HG03565 (cell line): ENCODE data around the gene FZD7.

Experiments used
- ATAC-seq: cut with Tn5 transposase; IDR thresholded peaks from one replicate; pipeline ENCODE4 v1.9.1; 2021; ENCODE audit warnings: mild to moderate bottlenecking, moderate library complexity; ENCODE audit not compliant: unreplicated experiment

The FZD7 gene

DNA sequence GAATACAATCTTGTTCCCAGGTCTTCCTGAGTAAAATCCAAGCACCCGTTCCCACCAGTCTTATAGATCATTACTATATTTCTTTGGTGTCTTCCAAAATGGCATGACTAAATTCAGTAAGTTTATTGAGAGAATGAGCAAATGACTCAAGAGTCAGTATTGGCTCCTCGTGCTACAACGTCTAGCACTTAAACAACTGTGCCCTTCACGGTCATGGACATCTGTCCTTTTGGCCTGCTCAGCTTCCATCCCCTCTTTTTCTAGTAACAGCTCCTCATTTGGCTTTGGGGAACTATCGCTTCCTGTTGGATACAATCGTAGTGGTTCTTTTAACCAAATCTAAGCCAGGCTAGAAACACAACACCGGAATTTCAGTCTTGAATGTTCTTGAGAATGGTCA, 24.1 kb upstream of the FZD7 start:
- no peak for ATAC-seq

- ATAC-seq = no peak
Measured at GRCh38 chr2:202014318-202014717, 19.3 kb upstream of the FZD7 start.

- ATAC-seq = no peak
Measured at GRCh38 chr2:202014759-202015211, 18.9 kb upstream of the FZD7 start.

DNA sequence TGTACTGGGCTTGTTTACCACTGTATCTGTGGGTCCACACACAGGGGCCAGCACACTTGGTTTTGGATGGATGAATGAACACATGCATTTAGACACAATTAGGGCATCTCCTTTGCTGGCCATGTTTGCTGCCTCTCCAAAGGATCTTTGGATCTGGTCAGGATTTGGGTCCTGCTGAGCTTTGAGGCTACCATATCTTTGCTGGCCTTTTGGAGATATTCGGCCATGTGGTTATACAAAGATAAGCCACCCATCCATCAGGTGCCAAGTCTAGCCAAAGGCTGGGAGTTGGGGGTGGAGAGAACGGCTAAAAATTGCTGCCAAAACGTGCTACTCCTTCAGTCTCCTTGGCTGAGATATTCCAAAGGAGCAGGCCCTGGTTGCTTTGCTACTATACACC, 18.2 kb upstream of the FZD7 start:
- no peak for ATAC-seq

- ATAC-seq = no peak
Measured at GRCh38 chr2:202016579-202017227, 17.0 kb upstream of the FZD7 start.

DNA sequence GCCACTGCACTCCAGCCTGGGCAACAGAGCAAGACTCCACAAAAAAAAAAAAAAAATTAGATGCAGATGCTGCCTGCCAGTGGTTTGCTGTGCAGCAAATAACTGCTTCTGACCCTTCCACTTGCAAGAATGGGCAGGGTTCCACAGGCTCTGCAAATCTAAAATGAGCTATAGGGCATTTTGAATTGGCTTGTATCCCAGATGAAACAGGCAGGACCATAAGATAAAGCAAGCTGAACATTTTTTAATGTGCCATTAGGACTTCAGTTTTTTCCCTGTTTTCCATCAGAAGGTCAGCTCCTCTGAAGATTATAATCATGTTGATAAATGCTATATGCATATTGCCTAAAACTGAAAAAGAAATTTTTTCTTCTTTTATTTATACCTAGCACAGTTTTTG, 15.7 kb upstream of the FZD7 start:
- ATAC-seq = no peak

GRCh38 chr2:202018950-202019349, 14.7 kb upstream of the FZD7 start:
- ATAC-seq = no peak

GRCh38 chr2:202019689-202020450, 13.8 kb upstream of the FZD7 start:
- ATAC-seq = no peak

DNA sequence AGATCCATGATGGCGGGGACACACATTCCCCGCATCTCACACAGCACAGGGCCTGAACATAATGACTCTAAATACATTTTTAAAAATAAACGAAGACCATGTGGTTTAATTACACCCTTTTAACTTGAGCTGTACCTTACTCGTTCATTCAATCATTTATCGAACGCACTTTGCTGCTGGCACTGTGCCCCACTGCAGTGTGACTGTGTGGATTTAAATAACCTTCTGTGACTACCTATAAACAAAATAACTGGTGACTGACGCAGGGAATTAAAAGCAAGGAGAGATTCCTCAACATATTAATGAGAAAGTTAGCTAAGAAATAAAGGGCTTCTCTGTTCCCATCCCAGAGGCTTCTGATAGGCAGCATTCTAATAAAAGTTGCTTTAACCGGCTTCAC, 10.9 kb upstream of the FZD7 start:
- no peak for ATAC-seq

GRCh38 chr2:202023198-202023903, 10.3 kb upstream of the FZD7 start:
- no peak for ATAC-seq

DNA sequence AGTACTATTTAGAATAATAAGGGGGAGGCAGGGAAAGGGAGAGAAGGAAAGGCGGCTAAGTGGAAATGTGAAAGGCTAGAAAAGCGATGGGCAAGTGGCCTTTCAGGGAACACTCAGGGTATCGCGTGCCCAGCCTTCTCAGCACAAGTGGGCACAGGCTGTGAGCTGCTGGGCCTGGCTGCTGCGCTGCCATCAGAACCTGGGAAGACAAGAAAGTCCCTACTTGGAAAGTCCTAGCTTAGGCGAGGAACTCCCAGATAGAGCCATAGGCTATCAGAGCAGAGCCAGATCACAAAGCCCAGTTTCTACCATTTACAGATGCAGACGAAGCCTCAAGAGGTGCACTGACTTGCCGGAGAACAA, 9.8 kb upstream of the FZD7 start:
- ATAC-seq = no peak

GRCh38 chr2:202024871-202025270, 8.8 kb upstream of the FZD7 start:
- ATAC-seq = no peak

- no peak for ATAC-seq
Measured at GRCh38 chr2:202025816-202026215, 7.8 kb upstream of the FZD7 start.

- no peak for ATAC-seq
Measured at GRCh38 chr2:202026507-202026906, 7.1 kb upstream of the FZD7 start.

GRCh38 chr2:202030691-202031090, 3.0 kb upstream of the FZD7 start:
- no peak for ATAC-seq

DNA sequence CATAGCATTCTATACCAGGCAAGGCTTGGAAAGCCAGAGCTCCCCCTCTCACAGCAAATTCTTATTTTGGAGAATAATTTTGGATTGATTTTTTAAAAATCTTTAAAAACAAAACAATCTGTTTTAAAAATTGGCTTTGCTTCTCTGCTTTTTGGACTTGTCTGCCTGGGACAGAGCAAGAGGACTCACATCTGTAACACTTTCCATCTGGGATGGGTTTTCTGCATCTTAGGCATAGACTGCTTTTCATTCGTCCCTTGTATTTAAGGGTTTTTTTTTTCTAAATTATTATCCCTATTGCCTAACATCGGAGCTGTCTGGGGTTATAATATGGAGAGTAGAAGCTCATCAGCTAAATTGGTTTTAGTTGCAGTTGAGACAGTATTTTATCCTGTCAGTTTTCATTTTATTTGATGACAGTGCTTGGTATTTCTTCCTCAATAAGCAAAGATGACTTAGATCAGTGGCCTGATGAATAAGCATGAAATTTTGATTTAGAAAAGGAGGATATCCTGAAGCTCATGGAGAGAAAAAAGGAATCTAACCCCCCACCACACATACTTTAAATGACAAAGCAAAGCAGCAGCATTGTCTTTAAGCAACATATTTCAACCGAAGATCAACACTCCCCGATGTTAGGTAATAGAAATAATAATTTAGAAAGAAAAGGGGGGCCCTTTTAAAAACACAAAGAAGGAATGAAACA, 2.3 kb upstream of the FZD7 start:
- no peak for ATAC-seq

- no peak for ATAC-seq
Measured at GRCh38 chr2:202032846-202033316, 774 bp upstream of the FZD7 start.

DNA sequence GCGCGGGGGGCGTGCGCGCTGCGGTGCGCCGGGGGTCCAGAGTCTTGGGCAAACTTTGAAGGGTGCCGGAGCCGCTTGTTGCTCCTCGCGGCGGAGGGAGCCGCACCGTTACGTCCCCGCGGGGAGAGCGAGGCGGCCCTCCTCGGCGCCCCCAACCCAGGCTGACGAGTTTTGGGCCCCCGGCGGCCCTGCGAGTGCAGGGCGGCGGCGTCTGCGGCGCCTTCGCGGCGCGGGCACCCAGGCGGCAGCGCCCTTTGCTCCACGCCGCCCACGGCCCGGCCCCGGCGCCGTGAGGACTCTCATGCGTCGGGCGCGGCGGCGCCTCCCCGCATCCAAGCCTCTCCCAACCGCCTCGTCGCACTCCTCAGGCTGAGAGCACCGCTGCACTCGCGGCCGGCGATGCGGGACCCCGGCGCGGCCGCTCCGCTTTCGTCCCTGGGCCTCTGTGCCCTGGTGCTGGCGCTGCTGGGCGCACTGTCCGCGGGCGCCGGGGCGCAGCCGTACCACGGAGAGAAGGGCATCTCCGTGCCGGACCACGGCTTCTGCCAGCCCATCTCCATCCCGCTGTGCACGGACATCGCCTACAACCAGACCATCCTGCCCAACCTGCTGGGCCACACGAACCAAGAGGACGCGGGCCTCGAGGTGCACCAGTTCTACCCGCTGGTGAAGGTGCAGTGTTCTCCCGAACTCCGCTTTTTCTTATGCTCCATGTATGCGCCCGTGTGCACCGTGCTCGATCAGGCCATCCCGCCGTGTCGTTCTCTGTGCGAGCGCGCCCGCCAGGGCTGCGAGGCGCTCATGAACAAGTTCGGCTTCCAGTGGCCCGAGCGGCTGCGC, 814 bp downstream of the FZD7 start:
- no peak for ATAC-seq

DNA sequence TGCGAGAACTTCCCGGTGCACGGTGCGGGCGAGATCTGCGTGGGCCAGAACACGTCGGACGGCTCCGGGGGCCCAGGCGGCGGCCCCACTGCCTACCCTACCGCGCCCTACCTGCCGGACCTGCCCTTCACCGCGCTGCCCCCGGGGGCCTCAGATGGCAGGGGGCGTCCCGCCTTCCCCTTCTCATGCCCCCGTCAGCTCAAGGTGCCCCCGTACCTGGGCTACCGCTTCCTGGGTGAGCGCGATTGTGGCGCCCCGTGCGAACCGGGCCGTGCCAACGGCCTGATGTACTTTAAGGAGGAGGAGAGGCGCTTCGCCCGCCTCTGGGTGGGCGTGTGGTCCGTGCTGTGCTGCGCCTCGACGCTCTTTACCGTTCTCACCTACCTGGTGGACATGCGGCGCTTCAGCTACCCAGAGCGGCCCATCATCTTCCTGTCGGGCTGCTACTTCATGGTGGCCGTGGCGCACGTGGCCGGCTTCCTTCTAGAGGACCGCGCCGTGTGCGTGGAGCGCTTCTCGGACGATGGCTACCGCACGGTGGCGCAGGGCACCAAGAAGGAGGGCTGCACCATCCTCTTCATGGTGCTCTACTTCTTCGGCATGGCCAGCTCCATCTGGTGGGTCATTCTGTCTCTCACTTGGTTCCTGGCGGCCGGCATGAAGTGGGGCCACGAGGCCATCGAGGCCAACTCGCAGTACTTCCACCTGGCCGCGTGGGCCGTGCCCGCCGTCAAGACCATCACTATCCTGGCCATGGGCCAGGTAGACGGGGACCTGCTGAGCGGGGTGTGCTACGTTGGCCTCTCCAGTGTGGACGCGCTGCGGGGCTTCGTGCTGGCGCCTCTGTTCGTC, 1.7 kb downstream of the FZD7 start:
- ATAC-seq = no peak
